LNCaP clone FGC (cell line): ENCODE measurements around the gene CFAP210.

Source experiments
- DNase-seq: peaks from one replicate; pipeline ENCODE4 v3.0.0-alpha.2; 2011; ENCODE audit warnings: low read depth
- H3K4me3 ChIP-seq: 2 replicates; pipeline ENCODE4 v1.5.1; 2011; ENCODE audit warnings: mild to moderate bottlenecking, low read depth, low read length, control low read depth
- TF ChIP-seq, protein P1 (sequence below): IDR thresholded peaks from 2 replicates; pipeline ENCODE4 v1.5.1; 2012; ENCODE audit warnings: mild to moderate bottlenecking; ENCODE audit not compliant: control insufficient read depth, insufficient read depth; ENCODE audit errors: extremely low read depth

CFAP210 gene

GRCh38 chr2:169713331-169713730 is 19.1 kb upstream of the CFAP210 start:
- no peak overlapping the region for H3K4me3 ChIP-seq
- no peak for DNase-seq
- TF ChIP-seq, protein P1, sequence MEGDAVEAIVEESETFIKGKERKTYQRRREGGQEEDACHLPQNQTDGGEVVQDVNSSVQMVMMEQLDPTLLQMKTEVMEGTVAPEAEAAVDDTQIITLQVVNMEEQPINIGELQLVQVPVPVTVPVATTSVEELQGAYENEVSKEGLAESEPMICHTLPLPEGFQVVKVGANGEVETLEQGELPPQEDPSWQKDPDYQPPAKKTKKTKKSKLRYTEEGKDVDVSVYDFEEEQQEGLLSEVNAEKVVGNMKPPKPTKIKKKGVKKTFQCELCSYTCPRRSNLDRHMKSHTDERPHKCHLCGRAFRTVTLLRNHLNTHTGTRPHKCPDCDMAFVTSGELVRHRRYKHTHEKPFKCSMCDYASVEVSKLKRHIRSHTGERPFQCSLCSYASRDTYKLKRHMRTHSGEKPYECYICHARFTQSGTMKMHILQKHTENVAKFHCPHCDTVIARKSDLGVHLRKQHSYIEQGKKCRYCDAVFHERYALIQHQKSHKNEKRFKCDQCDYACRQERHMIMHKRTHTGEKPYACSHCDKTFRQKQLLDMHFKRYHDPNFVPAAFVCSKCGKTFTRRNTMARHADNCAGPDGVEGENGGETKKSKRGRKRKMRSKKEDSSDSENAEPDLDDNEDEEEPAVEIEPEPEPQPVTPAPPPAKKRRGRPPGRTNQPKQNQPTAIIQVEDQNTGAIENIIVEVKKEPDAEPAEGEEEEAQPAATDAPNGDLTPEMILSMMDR, result no peak

GRCh38 chr2:169712791-169713227 is 18.6 kb upstream of the CFAP210 start:
- no peak for DNase-seq
- TF ChIP-seq, protein P1, result no peak
- no peak overlapping the region for H3K4me3 ChIP-seq

DNA sequence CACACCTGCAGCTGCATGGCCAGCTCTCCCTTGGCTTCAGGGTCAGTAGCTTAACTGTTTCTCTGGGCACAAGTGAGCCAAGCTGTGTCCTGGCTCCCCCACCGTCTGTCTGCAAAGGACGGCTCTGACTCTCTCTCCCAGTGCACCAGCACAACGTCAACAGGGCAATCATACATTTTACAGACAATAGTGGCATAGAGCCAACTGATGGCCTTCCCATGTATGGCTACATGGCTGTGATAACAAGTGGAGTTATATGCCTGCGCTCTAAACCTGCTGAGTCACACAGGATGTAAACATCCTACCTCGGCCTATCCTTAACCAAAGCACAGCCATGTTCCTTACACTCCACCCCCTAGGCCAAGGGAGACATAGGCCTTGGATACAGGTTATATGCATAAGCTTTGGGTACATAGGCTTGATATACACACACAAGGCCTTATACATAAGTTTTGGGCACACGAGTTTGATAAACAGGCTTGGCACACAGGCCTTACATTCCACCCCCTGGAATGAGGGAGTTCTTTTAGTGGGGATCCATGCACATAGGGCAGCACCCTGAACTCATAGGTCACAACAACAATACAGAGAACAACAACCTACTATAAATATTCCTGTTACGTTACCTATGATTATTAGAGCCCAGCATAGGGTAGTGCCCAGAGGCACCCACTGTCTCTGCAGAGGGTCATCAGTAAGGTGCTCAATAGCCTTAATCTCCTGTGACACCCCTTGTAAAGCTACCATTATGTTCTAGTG is 17.7 kb upstream of the CFAP210 start:
- H3K4me3 ChIP-seq, result no peak overlapping the region
- TF ChIP-seq, protein P1, result no peak
- DNase-seq, result no peak

- TF ChIP-seq, protein P1, result no peak
- DNase-seq, result peak; percentile 45
Measured at GRCh38 chr2:169709981-169710380, 15.8 kb upstream of the CFAP210 start.

DNA sequence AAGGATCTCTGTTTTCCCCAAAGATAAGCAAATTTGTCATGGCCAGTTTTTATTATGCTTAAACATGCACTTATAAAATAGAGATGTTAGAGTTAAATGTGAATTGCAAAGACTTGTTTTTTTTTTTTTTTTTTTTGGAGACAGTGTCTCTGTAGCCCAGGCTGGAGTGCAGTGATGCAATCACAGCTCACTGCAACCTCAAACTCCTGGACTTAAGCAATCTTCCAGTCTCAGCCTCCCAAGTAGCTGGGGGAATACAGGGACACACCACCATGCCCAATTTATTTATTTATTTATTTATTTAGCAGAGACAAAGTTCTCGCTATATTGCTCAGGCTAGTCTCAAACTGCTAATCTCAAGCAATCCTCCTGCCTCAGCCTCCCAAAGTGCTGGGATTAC is 15.1 kb upstream of the CFAP210 start:
- H3K4me3 ChIP-seq, result no peak overlapping the region
- TF ChIP-seq, protein P1, result no peak
- DNase-seq, result no peak

More at GRCh38 chr2:169709981-169710380, 15.8 kb upstream of the CFAP210 start:
- H3K4me3 ChIP-seq, result no peak overlapping the region

DNA sequence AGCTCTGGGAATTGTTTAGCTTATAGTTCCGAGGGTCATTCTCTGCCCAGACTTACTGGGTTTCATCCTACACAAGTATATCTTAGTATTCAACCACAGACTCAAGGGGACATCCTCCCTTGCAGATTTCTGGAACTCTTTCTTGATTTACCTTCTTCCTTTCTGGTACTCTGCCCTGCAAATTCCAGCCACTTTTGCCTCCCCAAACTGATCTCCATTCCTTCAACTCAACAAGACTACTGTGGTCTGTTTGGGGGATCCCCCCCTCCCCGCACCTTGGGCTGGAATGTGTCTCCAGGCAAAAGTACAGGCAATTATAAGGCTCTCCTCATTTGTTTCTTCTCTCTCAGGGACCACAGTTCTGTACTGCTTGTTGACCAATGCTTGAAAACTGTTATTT is 13.4 kb upstream of the CFAP210 start:
- no peak overlapping the region for H3K4me3 ChIP-seq
- no peak for DNase-seq
- TF ChIP-seq, protein P1, result no peak

DNA sequence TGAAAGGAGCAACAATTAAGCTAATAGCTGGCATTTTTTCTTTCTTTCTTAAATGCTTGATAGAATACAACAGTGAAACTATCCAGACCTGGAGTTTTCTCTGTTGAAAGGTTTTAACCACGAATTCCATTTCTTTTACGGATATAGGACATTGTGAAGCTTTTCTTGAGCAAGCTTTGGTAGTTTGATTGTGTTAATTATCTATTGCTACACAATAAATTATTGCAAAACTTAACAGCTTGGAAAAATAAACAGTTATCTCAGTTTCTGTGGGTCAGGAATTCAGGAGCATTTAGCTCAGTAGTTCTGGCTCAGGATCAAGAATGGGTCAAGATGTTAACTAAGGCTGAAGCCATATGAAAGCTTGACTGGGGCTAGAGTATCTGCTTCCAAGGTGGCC is 11.7 kb upstream of the CFAP210 start:
- TF ChIP-seq, protein P1, result no peak
- no peak for DNase-seq
- no peak overlapping the region for H3K4me3 ChIP-seq
